ENCODE results near the gene DQX1.

The DQX1 gene

GRCh38 chr2:74530239-74531187, 4.5 kb upstream of the DQX1 start:
- peak; percentile 40 for DNase-seq

GRCh38 chr2:74529357-74530238, 3.6 kb upstream of the DQX1 start, which contains the start of the genes AUP1 and HTRA2:
TSS of gene AUP1 (minus strand) at chr2:74529706. CDS start at chr2:74529629, 77 bp downstream.
TSS of gene HTRA2 (plus strand) at chr2:74529933. CDS start at chr2:74530007, 74 bp downstream.
- peak; percentile 96 for DNase-seq

- DNase-seq, result no peak
These were observed 2.7 kb upstream of the DQX1 start for GRCh38 chr2:74528600-74529356.

- DNase-seq, result no peak
These were observed 1.7 kb upstream of the DQX1 start for GRCh38 chr2:74527741-74528140.

GRCh38 chr2:74526649-74527230, 709 bp upstream of the DQX1 start:
- no peak for DNase-seq

- DNase-seq, result no peak
These were observed 895 bp downstream of the DQX1 start for GRCh38 chr2:74524955-74525716.

GRCh38 chr2:74524005-74524404, 2.0 kb downstream of the DQX1 start:
- no peak for DNase-seq

- no peak for DNase-seq
These were observed 3.5 kb downstream of the DQX1 start for GRCh38 chr2:74522516-74522915.

GRCh38 chr2:74516650-74517049, 9.4 kb downstream of the DQX1 start:
- DNase-seq, result no peak

GRCh38 chr2:74515981-74516633, 9.9 kb downstream of the DQX1 start:
- DNase-seq, result peak; percentile 41

- no peak for DNase-seq
These were observed 10.6 kb downstream of the DQX1 start for GRCh38 chr2:74515271-74515980.

- no peak for DNase-seq
These were observed 11.4 kb downstream of the DQX1 start, which contains the start of gene TLX2 for GRCh38 chr2:74514368-74515270. TSS of gene TLX2 (plus strand) at chr2:74514450. CDS start at chr2:74514807, 357 bp downstream.

GRCh38 chr2:74513605-74514367, 12.2 kb downstream of the DQX1 start:
- peak; percentile 18 for DNase-seq

GRCh38 chr2:74512744-74513604, 13.1 kb downstream of the DQX1 start:
- no peak for DNase-seq

GRCh38 chr2:74511104-74511989, 14.7 kb downstream of the DQX1 start:
- DNase-seq, result no peak

- no peak for DNase-seq
These were observed 15.8 kb downstream of the DQX1 start for GRCh38 chr2:74510272-74510671.

Data from NCI-H510A treated with DMSO at 0.1 percent for 48 hours (cell line).